Measurements from ENCODE around the gene PDE3B. TPM values are rescaled to one million over a fixed set of nuclear protein-coding genes. Genes with fewer than 3 reads are reported as not detected.

The PDE3B gene
- total RNA-seq, 1 experiment from 2014 or later, result 6.7 TPM

DNA sequence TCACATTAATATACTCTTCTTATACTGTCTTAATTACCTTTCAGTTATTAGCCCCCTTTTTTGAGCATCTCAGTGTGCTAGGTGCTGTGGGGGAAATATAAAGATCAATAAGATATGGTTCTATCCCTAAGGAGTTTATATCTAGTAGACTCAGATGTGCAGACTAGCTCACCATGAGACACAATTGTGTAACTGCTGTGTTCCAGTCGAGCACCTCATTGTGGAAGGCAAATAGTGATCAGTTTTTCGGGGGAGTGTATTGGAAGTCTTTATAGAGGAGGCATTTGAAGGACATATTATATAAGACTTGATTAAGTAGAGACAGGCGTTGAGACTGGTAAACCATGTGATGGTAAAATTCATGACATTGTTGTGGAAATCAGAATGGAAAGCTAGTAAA lies 11.8 kb downstream of the PDE3B start:
- no peak for TF ChIP-seq SRF (IDR thresholded peaks at IDR 0.05; ENCODE audit: low read depth)
- no peak for TF ChIP-seq TCF7L2 (IDR thresholded peaks at IDR 0.05; ENCODE audit: borderline replicate concordance, extremely low read depth, insufficient read depth, insufficient read length)
- TF ChIP-seq FOSL1 (IDR thresholded peaks at IDR 0.05; ENCODE audit: low read depth), result no peak
- no peak for TF ChIP-seq ELF1 (IDR thresholded peaks at IDR 0.05; ENCODE audit: borderline replicate concordance, low read depth)
- TF ChIP-seq EZH2phosphoT487 (IDR thresholded peaks at IDR 0.05; ENCODE audit: borderline replicate concordance), result no peak
- TF ChIP-seq CEBPB (IDR thresholded peaks at IDR 0.05; ENCODE audit: low read depth), result no peak
- TF ChIP-seq ZBTB33 (IDR thresholded peaks at IDR 0.05; ENCODE audit: extremely low read depth, insufficient replicate concordance, low read length), result no peak
- no peak for TF ChIP-seq YY1 (IDR thresholded peaks at IDR 0.05; ENCODE audit: extremely low read depth, insufficient replicate concordance, low read depth, low read length)
- TF ChIP-seq SIN3A (IDR thresholded peaks at IDR 0.05; ENCODE audit: low read depth), result no peak
- no peak for TF ChIP-seq ZNF274 (IDR thresholded peaks at IDR 0.05; ENCODE audit: low read depth, low read length)
- no peak overlapping the region for H3K4me3 ChIP-seq (replicated peaks in 1 of 2; ENCODE audit: low read depth in 1 of 2, low read length in 2 of 2)
- no peaks in the 10 kb centered on the region for H3K36me3 ChIP-seq (ENCODE audit: control insufficient read depth in 1 of 2, insufficient read depth in 2 of 2, low read length in 2 of 2)
- no peaks in the 10 kb centered on the region for H3K4me1 ChIP-seq (ENCODE audit: control insufficient read depth in 1 of 2, insufficient read depth in 2 of 2, low read length in 2 of 2)
- no TSS peak for BruUV-seq (replicated peaks)
- no peak overlapping the region for H3K9ac ChIP-seq (ENCODE audit: low read length)
- POLR2A ChIA-PET, result no interaction called here
- ATAC-seq (no peak), DNase-seq (ENCODE audit: low read depth, low spot score) (no peak)
- no peak overlapping the region for H3K4me2 ChIP-seq (ENCODE audit: low read length)
- no peaks in the 10 kb centered on the region for H3K79me2 ChIP-seq (ENCODE audit: insufficient read depth, low read length)
- no peaks in the 10 kb centered on the region for H3K9me3 ChIP-seq (ENCODE audit: control insufficient read depth in 1 of 2, insufficient read depth in 1 of 2, low read depth in 1 of 2, low read length in 2 of 2)
- no peak overlapping the region for H3K27ac ChIP-seq (ENCODE audit: low read depth, low read length)
- intact Hi-C loops (cut with micrococcal nuclease), result no loop called here
- CTCF ChIA-PET, result no interaction called here
- H3K27me3 ChIP-seq (ENCODE audit: insufficient read depth, low read length), result no peaks in the 10 kb centered on the region
- H4K20me1 ChIP-seq (ENCODE audit: insufficient read depth), result no peaks in the 10 kb centered on the region
- no peaks in the 10 kb centered on the region for H3K9me2 ChIP-seq (ENCODE audit: insufficient read depth)
- no peak overlapping the region for H2AFZ ChIP-seq (ENCODE audit: low read depth, low read length, poor library complexity, severe bottlenecking)
- RAD21 ChIA-PET (ENCODE audit: low non-redundant PET in 1 of 2, low total read pairs in 2 of 2, uncharacterized antibody in 2 of 2, unreplicated experiment in 2 of 2), result no interaction called here
